Kidney (tissue), 14 donors: ENCODE measurements around the gene ARFGEF3. TPM values are rescaled to one million over a fixed set of nuclear protein-coding genes. Genes with fewer than 3 reads are reported as not detected.

Experiments used
- DNase-seq, 5 donors: peaks; one replicate each; pipeline ENCODE4 v3.0.0-alpha.2; 2013 to 2020
- FAIRE-seq: peaks from 2 replicates; lab custom pipeline; 2012; peaks lifted over from hg19 to GRCh38; lab: Jason Lieb, UNC
- H3K27ac ChIP-seq, 2 donors: one replicate each; pipeline ENCODE4 v1.7.0; 2013; ENCODE audit warnings: low read depth in 2 of 2, low read length in 2 of 2, inconsistent platforms in 1 of 2
- H3K27me3 ChIP-seq: one replicate; pipeline ENCODE4 v1.7.1; 2013; ENCODE audit warnings: low read length, inconsistent platforms; ENCODE audit not compliant: control insufficient read depth, insufficient read depth
- H3K36me3 ChIP-seq, 3 donors: one replicate each; pipeline versions ENCODE4 v1.7.0 to v1.7.1; 2013; ENCODE audit warnings: low read length in 3 of 3, control low read depth in 1 of 3, inconsistent platforms in 1 of 3; ENCODE audit not compliant: insufficient read depth in 3 of 3, control insufficient read depth in 2 of 3
- H3K4me1 ChIP-seq, 3 donors: one replicate each; pipeline versions ENCODE4 v1.7.0 to v1.7.1; 2013; ENCODE audit warnings: low read length in 3 of 3, inconsistent platforms in 1 of 3, low read depth in 1 of 3; ENCODE audit not compliant: control insufficient read depth in 2 of 3, insufficient read depth in 2 of 3
- H3K4me3 ChIP-seq, 3 donors: one replicate each; pipeline versions ENCODE4 v1.7.0 to v1.8.1; 2013; ENCODE audit warnings: low read length in 3 of 3, control low read depth in 1 of 3, inconsistent platforms in 1 of 3
- H3K9ac ChIP-seq, 3 donors: one replicate each; pipeline versions ENCODE4 v1.7.0 to v1.7.1; 2013; ENCODE audit warnings: low read length in 3 of 3, control low read depth in 1 of 3, inconsistent platforms in 1 of 3
- H3K9me3 ChIP-seq, 3 donors: one replicate each; pipeline versions ENCODE4 v1.7.0 to v1.7.1; 2013; ENCODE audit warnings: low read length in 3 of 3, control low read depth in 1 of 3, inconsistent platforms in 1 of 3; ENCODE audit not compliant: control insufficient read depth in 2 of 3, insufficient read depth in 1 of 3
- intact Hi-C: fragments of 100-400 bp; cut with DNase I; formaldehyde crosslinking; loops from one replicate; pipeline ENCODE4 v1.11.1; 2022
- polyA plus RNA-seq: library from polyadenylated mRNA; stranded (reverse); fragments of 350-450 nt; fragmentation: Illumina TruSeq; extraction: RNeasy Lipid Tissue Mini Kit (QIAGEN cat#74804); gene quantifications from one replicate; pipeline ENCODE4 v1.2.3, GENCODE V29; 2014; ENCODE audit warnings: low read depth, low replicate concordance; ENCODE audit not compliant: insufficient read depth
- total RNA-seq: library from RNA; stranded (reverse); fragmentation: NEBNext Ultra II Directional; extraction: Animal tissue kit (Norgen Biotek cat#: 25700); gene quantifications from one replicate; pipeline ENCODE4 v1.2.1, GENCODE V29; 2021
- TF ChIP-seq, protein P1 (sequence below): IDR thresholded peaks from 3 replicates; pipeline ENCODE4 v1.5.1; 2012; ENCODE audit warnings: mild to moderate bottlenecking, moderate library complexity, borderline replicate concordance; ENCODE audit not compliant: insufficient read depth; ENCODE audit errors: extremely low read depth
- donor health status: control.
- donor health status: control.
- donor health status: control.
- donor health status: control.
- donor health status: control.
- donor health status: DM: yes; HTN: yes; CAD: no.
- donor health status: Normal renal cell carcinoma (clear cell type).

ARFGEF3 gene
- total and polyA plus RNA-seq, 2 donors from 2014 or later = 1.2 to 7.8 TPM

DNA sequence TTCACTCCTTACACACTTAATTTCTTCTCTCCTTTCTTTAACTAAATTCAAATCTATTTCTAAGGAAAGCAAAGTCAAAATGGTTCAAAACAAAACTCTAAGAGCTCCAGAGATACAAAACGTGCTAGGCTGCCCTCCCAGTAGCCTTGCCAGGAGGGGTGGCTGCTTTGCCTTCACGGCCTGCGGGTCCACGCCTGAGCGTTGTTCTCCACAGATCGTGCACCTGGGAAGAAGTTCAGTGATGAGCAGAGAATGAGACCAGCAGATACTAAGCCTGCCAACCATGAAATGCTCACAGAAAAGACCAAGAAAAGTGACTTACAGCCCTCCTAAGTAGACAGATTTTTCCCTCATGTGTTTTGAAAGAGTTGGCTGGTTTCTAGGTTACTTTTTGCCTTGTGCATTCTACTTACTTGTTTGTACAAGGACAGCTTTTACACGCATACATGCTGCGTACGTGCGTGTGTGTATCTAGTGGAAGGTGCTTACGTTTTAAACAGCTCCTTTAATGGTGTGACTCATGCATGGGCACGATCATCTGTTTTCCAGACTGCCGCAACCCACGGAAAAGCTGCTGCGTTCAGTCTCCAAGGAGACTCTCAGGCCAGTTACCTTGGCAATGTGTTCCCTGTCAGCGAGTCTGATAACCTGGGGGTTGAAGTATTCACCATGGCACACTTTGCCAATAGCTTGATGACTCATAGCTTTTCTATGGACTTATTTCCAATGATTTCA lies 88.9 kb downstream of the ARFGEF3 start:
- FAIRE-seq (no peak), DNase-seq (peak in 4 of 5 donors; percentile 44 to 55 (median 49))
- intact Hi-C loops = no loop called here
- Histone ChIP-seq H3K4me3 (no peak overlapping the region), H3K9me3 (no peaks in the 10 kb centered on the region), H3K27me3 (no peaks in the 10 kb centered on the region), H3K4me1 (no peaks in the 10 kb centered on the region), H3K36me3 (no peaks in the 10 kb centered on the region), H3K27ac (no peak overlapping the region), H3K9ac (no peak overlapping the region)
- TF ChIP-seq, protein P1, sequence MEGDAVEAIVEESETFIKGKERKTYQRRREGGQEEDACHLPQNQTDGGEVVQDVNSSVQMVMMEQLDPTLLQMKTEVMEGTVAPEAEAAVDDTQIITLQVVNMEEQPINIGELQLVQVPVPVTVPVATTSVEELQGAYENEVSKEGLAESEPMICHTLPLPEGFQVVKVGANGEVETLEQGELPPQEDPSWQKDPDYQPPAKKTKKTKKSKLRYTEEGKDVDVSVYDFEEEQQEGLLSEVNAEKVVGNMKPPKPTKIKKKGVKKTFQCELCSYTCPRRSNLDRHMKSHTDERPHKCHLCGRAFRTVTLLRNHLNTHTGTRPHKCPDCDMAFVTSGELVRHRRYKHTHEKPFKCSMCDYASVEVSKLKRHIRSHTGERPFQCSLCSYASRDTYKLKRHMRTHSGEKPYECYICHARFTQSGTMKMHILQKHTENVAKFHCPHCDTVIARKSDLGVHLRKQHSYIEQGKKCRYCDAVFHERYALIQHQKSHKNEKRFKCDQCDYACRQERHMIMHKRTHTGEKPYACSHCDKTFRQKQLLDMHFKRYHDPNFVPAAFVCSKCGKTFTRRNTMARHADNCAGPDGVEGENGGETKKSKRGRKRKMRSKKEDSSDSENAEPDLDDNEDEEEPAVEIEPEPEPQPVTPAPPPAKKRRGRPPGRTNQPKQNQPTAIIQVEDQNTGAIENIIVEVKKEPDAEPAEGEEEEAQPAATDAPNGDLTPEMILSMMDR = no peak

DNA sequence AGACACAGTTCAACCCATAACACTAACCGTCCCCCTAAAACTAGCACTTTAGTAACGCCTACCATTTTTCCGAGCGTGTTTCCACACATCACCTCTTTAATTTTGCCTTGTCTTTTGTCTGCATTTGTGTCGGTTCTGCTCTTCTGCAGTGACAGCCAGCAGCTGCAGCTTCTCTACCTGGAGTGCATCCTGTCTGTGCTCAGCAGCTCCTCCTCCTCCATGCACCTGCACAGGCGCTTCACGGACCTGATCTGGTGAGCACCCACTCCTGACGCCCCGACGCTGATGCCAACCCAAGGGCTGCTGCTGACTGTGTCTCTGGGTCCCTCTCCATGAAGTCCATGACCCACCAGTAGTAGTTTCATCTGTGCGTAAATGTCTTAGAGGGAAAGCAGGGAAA lies 92.0 kb downstream of the ARFGEF3 start:
- H3K9me3 ChIP-seq = no peaks in the 10 kb centered on the region
- H3K4me3 ChIP-seq = no peak overlapping the region
- intact Hi-C loops = no loop called here
- H3K36me3 ChIP-seq = no peaks in the 10 kb centered on the region
- no peak overlapping the region for H3K27ac ChIP-seq
- DNase-seq (no peak), FAIRE-seq (no peak)
- H3K27me3 ChIP-seq = no peaks in the 10 kb centered on the region
- TF ChIP-seq, protein P1 = no peak
- H3K4me1 ChIP-seq = no peaks in the 10 kb centered on the region
- H3K9ac ChIP-seq = no peak overlapping the region

DNA sequence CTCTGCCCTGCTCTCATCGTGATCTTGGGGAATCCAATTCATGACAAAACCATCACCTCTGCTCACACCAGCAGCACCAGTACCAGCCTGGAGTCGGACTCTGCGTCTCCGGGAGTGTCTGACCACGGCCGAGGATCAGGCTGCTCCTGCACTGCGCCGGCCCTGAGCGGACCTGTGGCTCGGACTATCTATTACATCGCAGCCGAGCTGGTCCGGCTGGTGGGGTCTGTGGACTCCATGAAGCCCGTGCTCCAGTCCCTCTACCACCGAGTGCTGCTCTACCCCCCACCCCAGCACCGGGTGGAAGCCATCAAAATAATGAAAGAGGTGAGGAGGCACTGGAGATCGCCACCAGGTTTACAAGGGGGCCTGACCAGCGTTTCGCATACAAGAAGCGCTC lies 93.7 kb downstream of the ARFGEF3 start:
- intact Hi-C loops = no loop called here
- Histone ChIP-seq H3K4me1 (no peaks in the 10 kb centered on the region), H3K4me3 (no peak overlapping the region), H3K9me3 (no peaks in the 10 kb centered on the region), H3K9ac (no peak overlapping the region), H3K27ac (no peak overlapping the region), H3K27me3 (no peaks in the 10 kb centered on the region), H3K36me3 (no peaks in the 10 kb centered on the region)
- TF ChIP-seq, protein P1 = no peak
- FAIRE-seq (no peak), DNase-seq (peak in 1 of 5 donors; percentile 59)
